ENCODE measurements around the gene PSG3. TPM values are rescaled to one million over a fixed set of nuclear protein-coding genes. Genes with fewer than 3 reads are reported as not detected.

The PSG3 gene
- total RNA-seq, 2 experiments from 2014 or later: not detected

Other genes with a start within 250 kb of the PSG3 start
- 10 to 100 TPM; 34.2 to 38.3 TPM for gene CEACAM1, start 212.0 kb downstream of the PSG3 start, total RNA-seq
- not detected for gene CEACAM8, start 145.6 kb downstream of the PSG3 start, total RNA-seq
- gene PSG8, start 25.2 kb upstream of the PSG3 start, total RNA-seq: not detected
- not detected for gene PSG1, start 139.2 kb upstream of the PSG3 start, total RNA-seq
- gene PSG6, start 177.4 kb upstream of the PSG3 start, total RNA-seq: not detected
- not detected for gene PSG7, start 196.7 kb upstream of the PSG3 start, total RNA-seq

All from activated naive CD8-positive, alpha-beta T cell treated with anti-CD3 and anti-CD28 coated beads, Interleukin-2, amount 10 ng/mL, durations not matched to agents 7 days and 5 days (primary cell).